Endodermal cell (in vitro differentiated cells): ENCODE data around the gene SCN8A. TPM values are rescaled to one million over a fixed set of nuclear protein-coding genes. Genes with fewer than 3 reads are reported as not detected.

Experiments used
- DNase-seq: peaks from one replicate; pipeline ENCODE4 v3.0.0-alpha.2; 2017
- H3K27ac ChIP-seq: 2 replicates; pipeline ENCODE4 v1.5.1; 2013; ENCODE audit warnings: mild to moderate bottlenecking, low read depth, low read length, moderate library complexity
- H3K27me3 ChIP-seq: 2 replicates; pipeline ENCODE4 v1.6.1; 2013; ENCODE audit warnings: mild to moderate bottlenecking, low read length, moderate library complexity; ENCODE audit not compliant: insufficient read depth, control insufficient read depth, poor library complexity, severe bottlenecking
- H3K36me3 ChIP-seq: 2 replicates; pipeline ENCODE4 v1.7.0; 2013; ENCODE audit warnings: mild to moderate bottlenecking, low read length, moderate library complexity; ENCODE audit not compliant: control insufficient read depth, insufficient read depth
- H3K4me1 ChIP-seq: one replicate; pipeline ENCODE4 v1.7.0; 2013; ENCODE audit warnings: low read length; ENCODE audit not compliant: control insufficient read depth, insufficient read depth
- H3K4me3 ChIP-seq: 2 replicates; pipeline ENCODE4 v1.5.1; 2013; ENCODE audit warnings: mild to moderate bottlenecking, low read length, moderate library complexity
- H3K9ac ChIP-seq: 2 replicates; pipeline ENCODE4 v1.6.1; 2013; ENCODE audit warnings: mild to moderate bottlenecking, low read length, moderate library complexity; ENCODE audit not compliant: poor library complexity, severe bottlenecking; ENCODE audit errors: extremely low read depth
- H3K9me3 ChIP-seq: 2 replicates; pipeline ENCODE4 v1.6.1; 2013; ENCODE audit warnings: mild to moderate bottlenecking, low read length, moderate library complexity; ENCODE audit not compliant: control insufficient read depth
- H3K27ac Mint-ChIP-seq: 2 replicates; pipeline ENCODE4 v1.8.0; 2020; ENCODE audit warnings: mixed read lengths
- H3K27me3 Mint-ChIP-seq: 2 replicates; pipeline ENCODE4 v1.8.0; 2021; ENCODE audit warnings: mild to moderate bottlenecking, mixed read lengths; ENCODE audit not compliant: insufficient read depth
- H3K36me3 Mint-ChIP-seq: 2 replicates; pipeline ENCODE4 v1.8.0; 2020; ENCODE audit warnings: low read depth, mixed read lengths
- H3K4me1 Mint-ChIP-seq: 2 replicates; pipeline ENCODE4 v1.8.0; 2020; ENCODE audit warnings: mixed read lengths
- H3K4me3 Mint-ChIP-seq: 2 replicates; pipeline ENCODE4 v1.8.0; 2020; ENCODE audit warnings: mild to moderate bottlenecking, moderate library complexity, mixed read lengths
- H3K9me3 Mint-ChIP-seq: 2 replicates; pipeline ENCODE4 v1.8.0; 2020; ENCODE audit warnings: mild to moderate bottlenecking, mixed read lengths
- CTCF ChIP-seq: fragments of 200-600 bp; sonication (generic); conservative IDR thresholded peaks from 2 replicates; pipeline ENCODE4 v1.5.0; 2021; ENCODE audit warnings: antibody characterized with exemption, mild to moderate bottlenecking
- WGBS, 2 experiments: methylation state at CpG; one replicate each; pipeline versions ENCODE4 v1.1.5 to v1.1.7; 2013; ENCODE audit warnings: missing lambda C conversion rate in 2 of 2, mixed read lengths in 1 of 2; ENCODE audit not compliant: insufficient coverage in 1 of 2, insufficient read length in 1 of 2; 5-methylcytosine and 5-hydroxymethylcytosine counted together
- total RNA-seq, 2 donors: library from RNA; stranded (reverse); fragmentation: NEBNext Ultra II Directional in 1 of 2; extraction: Animal tissue kit (Norgen Biotek cat#: 25700) in 1 of 2; gene quantifications; 2 replicates in 1 of 2; 3 replicates in 1 of 2; pipeline ENCODE4 v1.2.1, GENCODE V29; 2021

Gene SCN8A
- total RNA-seq, 2 donors from 2014 or later = 9.5 to 9.7 TPM

GRCh38 chr12:51661199-51661598 is 70.2 kb downstream of the SCN8A start:
- 93% methylated on average over 3 of the region's 3 CpGs; no CpG with 5 or more reads in 1 of the 2 experiments for WGBS, 2 experiments

GRCh38 chr12:51661836-51662235 is 70.8 kb downstream of the SCN8A start:
- H3K36me3 ChIP-seq = no peaks in the 10 kb centered on the region
- peaks cover 21% of the 10 kb centered on the region for H3K4me1 Mint-ChIP-seq
- no peaks in the 10 kb centered on the region for H3K4me1 ChIP-seq
- 90 to 100% methylated on average over 2 to 4 of the region's 4 CpGs for WGBS, 2 experiments
- no peaks in the 10 kb centered on the region for H3K9me3 ChIP-seq
- no peak overlapping the region for H3K27ac Mint-ChIP-seq
- H3K36me3 Mint-ChIP-seq = peaks cover 6% of the 10 kb centered on the region
- no peak overlapping the region for H3K4me3 ChIP-seq
- TF ChIP-seq CTCF = no peak
- H3K4me3 Mint-ChIP-seq = no peak overlapping the region
- no peak overlapping the region for H3K27ac ChIP-seq
- H3K27me3 ChIP-seq = no peaks in the 10 kb centered on the region
- no peaks in the 10 kb centered on the region for H3K27me3 Mint-ChIP-seq
- no peaks in the 10 kb centered on the region for H3K9me3 Mint-ChIP-seq
- no peak for DNase-seq
- no peak overlapping the region for H3K9ac ChIP-seq

More at GRCh38 chr12:51661199-51661598, 70.2 kb downstream of the SCN8A start:
- no peaks in the 10 kb centered on the region for H3K9me3 Mint-ChIP-seq
- DNase-seq = no peak
- no peak overlapping the region for H3K27ac ChIP-seq
- no peaks in the 10 kb centered on the region for H3K36me3 ChIP-seq
- no peaks in the 10 kb centered on the region for H3K4me1 ChIP-seq
- no peak overlapping the region for H3K9ac ChIP-seq
- no peak overlapping the region for H3K27ac Mint-ChIP-seq
- H3K4me1 Mint-ChIP-seq = peaks cover 15% of the 10 kb centered on the region
- no peaks in the 10 kb centered on the region for H3K9me3 ChIP-seq
- no peak overlapping the region for H3K4me3 Mint-ChIP-seq
- TF ChIP-seq CTCF = no peak
- H3K27me3 Mint-ChIP-seq = no peaks in the 10 kb centered on the region
- no peak overlapping the region for H3K4me3 ChIP-seq
- H3K27me3 ChIP-seq = no peaks in the 10 kb centered on the region
- peaks cover 6% of the 10 kb centered on the region for H3K36me3 Mint-ChIP-seq

GRCh38 chr12:51662728-51663154 is 71.7 kb downstream of the SCN8A start:
- Histone ChIP-seq H3K4me3 (no peak overlapping the region), H3K27me3 (no peaks in the 10 kb centered on the region), H3K27ac (no peak overlapping the region), H3K9me3 (no peaks in the 10 kb centered on the region), H3K36me3 (no peaks in the 10 kb centered on the region), H3K4me1 (no peaks in the 10 kb centered on the region), H3K9ac (no peak overlapping the region)
- H3K4me1 Mint-ChIP-seq = peaks cover 21% of the 10 kb centered on the region
- 93 to 94% methylated on average over 6 to 11 of the region's 11 CpGs for WGBS, 2 experiments
- no peak overlapping the region for H3K27ac Mint-ChIP-seq
- peaks cover 6% of the 10 kb centered on the region for H3K36me3 Mint-ChIP-seq
- no peak for DNase-seq
- H3K4me3 Mint-ChIP-seq = no peak overlapping the region
- TF ChIP-seq CTCF = no peak
- H3K27me3 Mint-ChIP-seq = no peaks in the 10 kb centered on the region
- H3K9me3 Mint-ChIP-seq = no peaks in the 10 kb centered on the region
